NCI-H526 (cell line): ENCODE results near the gene HS3ST6.
A peak's percentile ranks its signal among the peaks of the same experiment; 100 is the strongest.
"Not testable (repeated sequence)": the region's sequence is repeated elsewhere in the genome, so short reads cannot be mapped to it uniquely, and the experiment has no call there.

ENCODE experiments used
- DNase-seq, 2 experiments: peaks; one replicate each; lab custom pipeline; 2025; lab: John Stamatoyannopoulos, UW

Gene HS3ST6

DNA sequence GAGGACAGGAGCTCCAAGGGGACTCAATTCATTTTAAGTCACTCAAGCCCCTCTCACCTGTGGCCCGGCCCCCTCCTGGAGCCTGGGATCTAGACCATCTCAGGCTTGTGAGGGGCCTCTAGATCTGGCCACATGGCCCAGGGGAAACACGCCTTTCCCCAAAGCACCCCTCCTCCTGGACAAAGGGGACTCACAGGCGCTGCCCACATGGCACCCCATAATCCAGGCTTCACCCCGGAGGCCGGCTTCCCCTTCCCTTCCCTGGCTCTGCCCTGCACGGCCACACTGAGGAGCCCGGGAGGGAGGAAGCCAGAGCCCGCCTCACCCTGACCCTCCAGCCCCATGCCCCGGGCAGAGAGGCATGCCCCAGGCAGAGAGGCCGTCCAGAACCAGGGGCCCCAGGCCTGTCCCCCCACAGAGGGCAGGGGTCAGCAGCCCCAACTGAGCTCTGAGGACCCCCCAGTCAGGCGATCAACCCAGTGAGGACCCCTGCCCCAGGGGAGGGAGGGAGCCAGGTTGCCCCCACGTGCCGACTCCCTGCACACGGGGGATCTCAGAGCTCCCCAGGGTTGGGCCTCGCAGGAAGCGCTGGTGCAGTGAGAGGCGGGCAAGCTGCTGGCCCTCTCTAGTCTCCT lies 10.9 kb downstream of the HS3ST6 start:
- DNase-seq = no peak

DNA sequence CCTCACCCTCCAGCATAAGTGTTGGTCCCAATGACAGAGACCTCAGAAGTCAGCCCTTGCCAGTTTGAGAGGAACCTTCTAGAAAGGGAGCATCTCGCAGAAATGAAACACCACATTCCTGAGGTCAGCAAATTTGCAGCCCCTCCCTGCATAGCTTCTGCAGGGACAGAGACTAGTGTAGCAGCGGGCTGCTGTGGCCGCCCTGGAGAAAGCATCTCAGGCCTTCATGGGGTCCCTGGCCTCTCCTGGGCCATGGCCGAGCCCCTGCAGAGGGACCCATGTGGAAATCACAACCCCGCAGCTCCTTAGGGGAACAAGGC lies 11.4 kb downstream of the HS3ST6 start:
- DNase-seq = no peak

DNA sequence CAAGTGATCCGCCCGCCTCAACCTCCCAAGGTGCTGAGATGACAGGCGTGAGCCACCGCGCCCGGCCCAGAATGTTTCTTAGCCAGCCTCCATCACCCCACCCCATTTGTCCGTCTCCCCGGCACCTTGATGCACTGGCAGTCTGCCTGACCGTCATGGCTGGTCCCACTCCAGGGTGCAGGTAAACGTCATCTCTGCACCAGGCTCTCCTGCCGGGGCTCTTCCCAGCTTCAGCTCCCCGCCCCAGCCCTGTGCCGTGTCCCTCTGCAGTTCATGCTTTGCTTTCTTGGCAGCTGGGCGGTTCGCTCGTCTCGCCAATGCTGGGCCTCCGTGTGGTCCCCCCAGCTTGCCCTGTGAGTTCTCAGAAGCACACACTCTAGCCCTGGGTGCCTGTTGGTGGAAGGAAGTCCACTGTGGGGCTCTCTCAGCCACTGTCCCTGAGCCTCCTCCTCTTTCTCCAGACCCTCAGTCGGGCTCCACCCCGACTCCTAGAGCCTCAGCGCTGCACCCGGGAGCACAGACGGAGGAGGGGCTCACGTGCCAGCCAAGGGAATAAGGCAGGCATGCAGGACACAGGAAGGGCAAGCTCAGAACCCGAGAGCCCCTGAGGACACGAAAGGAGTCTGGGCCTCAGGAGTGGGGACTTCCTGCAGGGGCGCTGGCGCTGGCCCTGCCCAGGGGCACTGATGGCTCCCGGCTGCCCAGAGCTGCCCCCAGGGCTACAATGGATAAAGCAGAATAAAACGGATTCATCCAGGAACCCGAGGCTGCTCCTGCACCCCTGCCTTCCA lies 12.0 kb downstream of the HS3ST6 start:
- no peak for DNase-seq

- no peak for DNase-seq
Measured at GRCh38 chr16:1903845-1904840, 14.1 kb downstream of the HS3ST6 start.

GRCh38 chr16:1903220-1903574 lies 15.0 kb downstream of the HS3ST6 start:
- no peak for DNase-seq

GRCh38 chr16:1902547-1903219 lies 15.5 kb downstream of the HS3ST6 start:
- no peak for DNase-seq

GRCh38 chr16:1900452-1900774 lies 17.8 kb downstream of the HS3ST6 start:
- DNase-seq = peak in 1 of 2 experiments; percentile 71

DNA sequence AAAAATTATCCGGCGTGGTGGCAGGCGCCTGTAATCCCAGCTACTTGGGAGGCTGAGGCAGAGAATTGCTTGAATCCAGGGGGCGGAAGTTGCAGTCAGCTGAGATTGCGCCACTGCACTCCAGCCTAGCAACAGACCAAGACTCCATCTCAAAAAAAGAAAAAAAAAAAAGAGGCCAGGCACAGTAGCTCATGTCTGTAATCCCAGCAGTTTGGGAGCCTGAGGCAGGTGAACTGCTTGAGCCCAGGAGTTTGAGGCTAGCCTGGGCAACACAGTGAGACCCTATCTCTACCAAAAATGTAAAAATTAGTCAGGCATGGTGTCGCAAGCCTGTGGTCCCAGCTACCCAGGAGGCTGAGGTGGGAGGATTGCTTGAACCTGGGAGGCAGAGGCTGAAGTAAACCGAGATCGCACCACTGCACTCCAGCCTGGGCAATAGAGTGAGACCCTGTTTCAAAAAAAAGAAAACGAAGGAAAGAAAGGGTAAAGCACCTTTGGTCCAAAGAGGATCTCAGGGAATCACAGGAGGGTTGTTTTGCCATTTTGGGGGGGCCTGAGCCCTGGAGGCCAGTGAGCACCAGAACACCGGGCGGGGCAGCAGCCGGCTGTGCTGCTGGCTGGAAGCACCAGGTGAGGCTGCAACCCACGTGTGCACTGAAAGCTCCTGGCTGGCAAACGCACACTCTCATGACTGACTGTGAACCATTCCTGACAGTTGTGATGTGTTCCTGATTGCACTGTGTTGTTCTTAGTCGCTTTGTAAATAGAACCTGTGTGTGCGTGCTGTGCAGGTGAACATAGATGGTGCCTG lies 18.4 kb downstream of the HS3ST6 start:
- DNase-seq = peak in 1 of 2 experiments; percentile 71

- DNase-seq = not testable (repeated sequence)
Measured at GRCh38 chr16:1897692-1898091, 20.5 kb downstream of the HS3ST6 start.

DNA sequence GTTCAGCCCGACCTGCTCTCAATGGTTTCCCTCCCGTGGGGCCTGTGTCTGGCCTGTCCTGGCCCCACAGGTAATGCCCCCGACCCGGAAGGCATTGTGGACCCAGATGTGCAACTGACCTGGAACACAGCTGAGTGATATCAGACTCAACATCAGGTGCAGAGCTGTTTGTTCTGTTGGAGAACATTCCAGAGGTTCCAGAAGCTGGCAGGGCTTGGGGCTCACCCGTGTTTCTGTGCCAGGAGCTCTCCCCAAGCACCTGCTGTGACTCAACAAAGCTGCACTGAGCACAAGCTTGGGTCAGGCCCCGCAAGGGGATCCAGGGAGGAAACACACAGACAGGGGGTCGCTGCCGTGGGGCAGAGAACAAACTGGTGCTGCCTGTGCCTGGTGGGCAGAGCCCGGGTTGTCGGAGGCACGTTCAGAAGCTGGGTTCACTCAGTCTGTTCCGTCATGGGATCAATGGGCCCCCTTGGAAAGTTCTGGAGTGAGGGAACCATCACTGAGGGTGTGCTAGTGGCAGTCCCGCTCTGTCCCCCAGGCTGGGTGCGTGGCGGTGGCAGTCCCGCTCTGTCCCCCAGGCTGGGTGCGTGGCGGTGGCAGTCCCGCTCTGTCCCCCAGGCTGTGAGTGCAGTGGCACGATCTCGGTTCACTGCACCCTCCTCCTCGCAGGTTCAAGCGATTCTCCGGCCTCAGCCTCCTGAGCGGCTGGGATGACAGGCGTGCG lies 22.1 kb downstream of the HS3ST6 start:
- DNase-seq = no peak

DNA sequence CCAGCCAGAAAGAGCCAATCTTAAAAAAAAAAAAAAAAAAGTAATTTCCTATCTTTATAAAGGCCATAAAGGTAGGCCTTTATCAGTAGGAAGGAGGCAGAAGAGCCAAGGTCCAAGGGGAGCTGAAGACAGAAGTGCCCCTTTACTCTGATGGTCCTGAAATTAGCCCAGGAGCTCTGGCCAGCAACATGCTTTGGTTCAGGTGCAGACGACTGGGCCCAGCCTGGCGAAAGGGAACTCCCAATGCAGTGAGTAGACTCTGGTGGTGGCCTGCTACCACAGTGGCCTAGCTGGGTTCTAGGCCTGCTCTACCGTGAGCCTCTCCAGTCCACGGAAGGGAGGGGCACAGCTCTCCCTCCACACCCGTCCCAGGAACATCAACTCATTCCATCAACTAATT lies 23.1 kb downstream of the HS3ST6 start:
- no peak for DNase-seq

DNA sequence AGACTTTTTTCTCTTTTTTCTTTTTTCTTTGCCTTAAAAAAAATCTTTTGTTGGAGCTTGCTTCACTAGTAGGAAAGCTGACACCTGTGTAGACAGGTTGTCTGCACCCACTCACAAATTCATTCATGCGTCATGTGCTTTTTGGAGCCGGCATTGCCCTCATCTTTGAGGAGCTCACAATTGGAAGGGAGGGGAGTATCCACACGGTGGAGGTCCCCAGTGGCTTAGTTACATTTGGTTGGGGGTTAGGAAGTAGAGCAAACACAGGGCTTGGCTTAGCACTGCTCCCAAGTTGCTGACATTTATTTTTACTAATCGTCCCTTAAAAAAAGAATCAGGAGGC lies 27.5 kb downstream of the HS3ST6 start:
- no peak for DNase-seq

- DNase-seq = peak in 1 of 2 experiments; percentile 35
Measured at GRCh38 chr16:1890024-1890707, 28.0 kb downstream of the HS3ST6 start.

GRCh38 chr16:1887711-1888354 lies 30.4 kb downstream of the HS3ST6 start:
- no peak for DNase-seq

DNA sequence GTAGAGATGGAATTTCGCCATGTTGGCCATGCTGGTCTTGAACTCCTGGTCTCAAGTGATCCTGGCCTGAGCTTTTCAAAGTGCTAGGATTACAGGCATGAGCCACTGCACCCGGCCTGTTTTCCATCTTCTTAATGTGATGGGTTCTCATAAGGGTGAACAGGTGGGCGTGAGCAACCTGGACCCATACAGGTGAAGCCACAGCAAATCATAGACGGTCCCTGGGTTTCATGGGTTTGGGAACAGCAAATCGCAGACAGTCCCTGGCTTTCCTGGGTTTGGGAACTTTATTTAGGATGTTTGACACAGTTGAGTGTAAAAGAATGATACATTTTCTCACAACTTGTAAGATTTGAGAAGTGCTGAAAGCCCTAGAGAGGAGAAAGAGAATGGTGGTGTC lies 33.3 kb downstream of the HS3ST6 start:
- DNase-seq = no peak

GRCh38 chr16:1884155-1884760 lies 34.0 kb downstream of the HS3ST6 start:
- peak in 1 of 2 experiments; percentile 8 for DNase-seq

- DNase-seq = not testable (repeated sequence)
Measured at GRCh38 chr16:1881172-1881571, 37.0 kb downstream of the HS3ST6 start.

GRCh38 chr16:1879477-1879876 lies 38.7 kb downstream of the HS3ST6 start:
- no peak for DNase-seq

DNA sequence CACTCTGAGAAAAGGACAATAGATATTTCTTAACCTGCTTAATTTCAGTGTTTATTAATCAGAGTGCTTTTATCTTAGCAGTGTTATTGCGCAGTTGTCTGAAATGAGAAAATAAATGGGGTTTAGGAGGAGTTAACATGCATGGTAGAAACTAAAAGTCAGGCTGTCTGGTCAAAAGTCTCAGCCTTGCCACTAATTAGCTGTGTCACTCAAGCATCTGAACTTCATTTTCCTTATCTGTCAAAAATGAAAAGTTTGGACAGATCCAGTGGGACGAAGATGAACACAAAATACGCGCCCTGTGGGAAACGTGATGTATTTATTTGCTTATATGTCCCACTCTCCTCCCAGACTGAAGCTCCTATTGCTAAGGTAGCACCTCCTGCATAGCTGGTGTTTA lies 40.0 kb downstream of the HS3ST6 start:
- DNase-seq = no peak
